IMR-90 (cell line): ENCODE measurements around the gene RPGRIP1L.

Source experiments
- CTCF ChIP-seq: conservative IDR thresholded peaks from 2 replicates; pipeline ENCODE4 v1.5.1; 2012; ENCODE audit warnings: mild to moderate bottlenecking, low read depth, low read length, improper control_type of control experiment
- FOS ChIP-seq: fragments of 150-350 bp; IDR thresholded peaks from 2 replicates; pipeline ENCODE4 v1.6.1; 2016; ENCODE audit warnings: low read depth, low read length

GRCh38 chr16:53600616-53601015 lies 103.0 kb downstream of the RPGRIP1L start:
- no peak for TF ChIP-seq CTCF
- no peak for TF ChIP-seq FOS
